Measurements from ENCODE around the gene ZSWIM1.
A peak's percentile ranks its signal among the peaks of the same experiment; 100 is the strongest.
"Not testable (repeated sequence)": the region's sequence is repeated elsewhere in the genome, so short reads cannot be mapped to it uniquely, and the experiment has no call there.

Gene ZSWIM1

GRCh38 chr20:45857114-45857881, 23.7 kb upstream of the ZSWIM1 start, which contains the start of the genes ACOT8 and ZSWIM3:
ACOT8 (minus strand) TSS chr20:45857392; CDS start chr20:45857315, 77 bp downstream.
ZSWIM3 (plus strand) TSS chr20:45857614; CDS start chr20:45857826, 212 bp downstream.
- DNase-seq, result peak; percentile 100

GRCh38 chr20:45857882-45858216, 23.2 kb upstream of the ZSWIM1 start:
- no peak for DNase-seq

GRCh38 chr20:45859916-45860315, 21.1 kb upstream of the ZSWIM1 start:
- no peak for DNase-seq

GRCh38 chr20:45860560-45861220, 20.3 kb upstream of the ZSWIM1 start:
- DNase-seq, result no peak

DNA sequence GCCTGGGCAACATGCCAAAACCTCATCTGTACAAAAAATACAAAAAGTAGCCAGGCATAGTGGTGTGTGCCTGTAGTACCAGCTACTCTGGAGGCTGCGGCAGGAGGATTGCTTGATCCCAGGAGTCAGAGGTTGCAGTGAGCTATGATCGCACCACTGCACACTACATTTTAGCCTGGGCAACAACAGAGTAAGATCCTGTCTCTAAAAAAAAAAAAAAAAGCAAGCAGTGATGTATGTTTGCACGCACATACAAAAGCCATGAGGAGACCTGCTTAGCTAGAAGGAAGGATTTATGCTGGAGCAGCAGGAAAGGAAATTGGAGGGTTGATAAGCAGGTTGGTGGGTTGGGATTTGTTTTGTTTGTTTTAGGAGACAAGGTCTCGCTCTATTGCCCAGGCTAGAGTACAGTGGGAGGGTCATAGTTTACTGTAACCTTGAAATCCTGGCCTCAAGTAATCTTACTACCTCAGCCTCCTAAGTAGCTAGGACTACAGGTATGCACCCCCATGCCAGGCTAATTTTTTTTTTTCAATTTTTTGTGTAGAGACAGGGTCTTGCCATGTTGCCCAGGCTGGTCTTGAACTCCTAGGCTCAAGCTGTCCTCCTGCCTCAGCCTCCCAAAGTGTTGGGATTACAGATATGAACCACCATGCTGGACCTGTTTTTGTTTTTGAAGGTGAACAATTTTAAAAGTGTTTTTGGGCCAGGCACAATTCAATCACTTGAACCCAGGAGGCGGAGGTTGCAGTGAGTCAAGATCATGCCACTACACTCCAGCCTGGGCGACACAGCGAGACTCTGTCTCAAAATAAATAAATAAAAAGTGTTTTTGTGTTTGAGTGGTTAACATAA, 19.6 kb upstream of the ZSWIM1 start:
- DNase-seq, result peak; percentile 70

DNA sequence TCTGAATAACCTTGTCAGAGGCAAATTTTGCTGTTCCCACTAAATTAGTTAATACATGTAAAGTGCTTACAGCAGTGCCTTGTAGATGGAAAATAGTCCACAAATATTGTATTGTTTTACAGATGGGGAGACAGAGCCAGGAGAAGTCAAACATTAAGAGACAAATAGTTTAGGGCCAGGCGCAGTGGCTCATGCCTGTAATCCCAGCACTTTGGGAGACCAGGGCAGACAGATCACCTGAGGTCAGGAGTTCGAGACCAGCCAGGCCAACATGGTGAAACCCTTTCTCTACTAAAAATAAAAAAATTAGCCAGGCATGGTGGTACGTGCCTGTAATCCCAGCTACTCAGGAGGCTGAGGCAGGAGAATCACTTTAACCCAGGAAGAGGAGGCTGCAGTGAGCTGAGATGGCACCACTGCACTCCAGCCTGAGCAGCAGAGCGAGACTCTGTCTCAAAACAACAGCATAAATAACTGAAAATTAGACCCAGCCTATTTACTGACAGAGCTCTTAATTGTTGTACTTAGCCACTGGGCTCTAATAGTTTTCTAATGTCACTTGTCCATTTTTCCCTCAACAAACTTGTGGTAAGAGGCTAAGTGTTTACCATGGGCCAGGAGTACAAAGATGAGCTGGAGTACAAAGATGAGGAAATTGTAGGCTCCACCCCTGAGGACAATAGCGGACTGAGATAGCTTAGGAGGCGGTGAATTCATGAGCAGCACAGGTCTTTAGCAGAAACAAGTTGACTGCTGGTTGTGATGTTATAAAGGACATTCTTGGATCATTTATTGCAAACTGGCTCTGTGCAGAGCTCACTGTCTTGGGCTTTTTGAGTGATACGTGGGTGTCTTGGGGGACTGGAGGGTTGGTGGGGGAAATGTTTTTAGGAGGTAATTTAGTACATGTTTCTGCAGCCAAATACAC, 17.2 kb upstream of the ZSWIM1 start:
- peak; percentile 33 for DNase-seq

GRCh38 chr20:45866454-45866853, 14.6 kb upstream of the ZSWIM1 start:
- no peak for DNase-seq

DNA sequence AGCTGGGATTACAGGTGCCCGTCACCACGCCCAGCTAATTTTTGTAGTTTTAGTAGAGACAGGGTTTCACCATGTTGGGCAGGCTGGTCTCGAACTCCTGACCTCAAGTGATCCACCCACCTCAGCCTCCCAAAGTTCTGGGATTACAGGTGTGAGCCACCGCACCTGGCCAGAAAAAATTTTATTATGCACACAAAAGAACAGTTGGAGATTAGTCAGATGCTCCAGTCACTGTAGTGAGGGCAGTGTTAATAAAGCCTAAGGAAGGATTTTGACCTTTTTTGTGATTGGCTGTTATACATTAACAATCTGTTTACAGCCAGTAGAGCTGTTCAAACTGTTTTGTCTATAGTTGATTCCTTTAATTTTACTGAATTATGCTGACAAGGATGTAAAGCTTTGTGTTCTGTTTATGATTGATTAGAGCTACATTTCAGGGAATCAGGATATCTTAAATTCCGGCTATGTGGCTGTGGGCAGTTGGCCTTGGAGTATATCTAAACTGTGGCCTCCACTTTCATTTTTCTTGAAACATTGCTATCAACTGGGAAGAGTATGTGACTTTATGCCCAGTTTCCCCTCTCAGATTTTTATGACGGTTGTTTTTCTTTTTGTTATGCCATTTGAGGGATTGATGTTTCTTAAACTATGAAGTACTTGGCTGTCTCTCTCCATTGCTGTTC, 13.8 kb upstream of the ZSWIM1 start:
- no peak for DNase-seq

- DNase-seq, result no peak
Measured at GRCh38 chr20:45867819-45868176, 13.2 kb upstream of the ZSWIM1 start.

DNA sequence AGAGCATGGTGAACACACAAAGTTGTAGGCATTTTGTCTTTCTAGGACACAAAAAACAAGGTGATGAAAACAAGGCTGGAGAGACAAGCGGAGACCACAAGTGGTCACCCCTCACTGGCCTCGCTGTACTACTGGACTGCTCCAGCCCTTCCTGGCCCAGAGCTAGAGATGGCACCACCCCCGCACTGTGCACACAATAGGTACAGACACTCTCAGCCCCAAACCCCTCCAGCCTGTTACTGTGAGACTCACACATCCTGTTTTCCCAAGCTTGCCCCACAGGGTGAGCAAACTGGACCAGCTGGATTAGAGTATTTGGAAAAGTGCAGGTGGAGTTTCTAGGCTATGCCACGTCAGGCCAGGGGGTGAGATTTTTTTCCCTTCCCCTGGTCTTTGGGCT, 8.4 kb upstream of the ZSWIM1 start:
- DNase-seq, result no peak

- DNase-seq, result peak; percentile 30
Measured at GRCh38 chr20:45873409-45874103, 7.5 kb upstream of the ZSWIM1 start.

- DNase-seq, result not testable (repeated sequence)
Measured at GRCh38 chr20:45874104-45874481, 6.9 kb upstream of the ZSWIM1 start.

DNA sequence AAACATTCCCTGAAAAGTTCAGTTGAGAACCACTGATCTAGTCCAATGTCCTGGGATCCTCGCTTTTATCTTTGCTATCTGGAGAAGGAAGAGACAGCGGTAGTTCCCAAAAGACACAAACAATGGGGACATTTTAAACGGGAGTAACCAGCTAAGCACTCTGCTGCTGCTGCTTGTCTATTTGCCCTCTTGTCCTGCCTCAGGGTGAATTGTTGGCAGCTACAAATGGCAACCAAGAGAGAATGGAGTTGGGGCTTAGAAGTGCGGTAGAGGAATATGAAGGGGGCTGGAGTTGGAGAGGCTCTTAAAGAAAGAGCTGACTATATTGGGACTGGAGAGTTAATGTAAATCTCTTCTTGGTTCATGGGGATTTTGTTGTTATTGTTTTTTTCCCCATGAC, 6.5 kb upstream of the ZSWIM1 start:
- DNase-seq, result no peak

GRCh38 chr20:45878076-45878761, 2.8 kb upstream of the ZSWIM1 start:
- peak; percentile 49 for DNase-seq

DNA sequence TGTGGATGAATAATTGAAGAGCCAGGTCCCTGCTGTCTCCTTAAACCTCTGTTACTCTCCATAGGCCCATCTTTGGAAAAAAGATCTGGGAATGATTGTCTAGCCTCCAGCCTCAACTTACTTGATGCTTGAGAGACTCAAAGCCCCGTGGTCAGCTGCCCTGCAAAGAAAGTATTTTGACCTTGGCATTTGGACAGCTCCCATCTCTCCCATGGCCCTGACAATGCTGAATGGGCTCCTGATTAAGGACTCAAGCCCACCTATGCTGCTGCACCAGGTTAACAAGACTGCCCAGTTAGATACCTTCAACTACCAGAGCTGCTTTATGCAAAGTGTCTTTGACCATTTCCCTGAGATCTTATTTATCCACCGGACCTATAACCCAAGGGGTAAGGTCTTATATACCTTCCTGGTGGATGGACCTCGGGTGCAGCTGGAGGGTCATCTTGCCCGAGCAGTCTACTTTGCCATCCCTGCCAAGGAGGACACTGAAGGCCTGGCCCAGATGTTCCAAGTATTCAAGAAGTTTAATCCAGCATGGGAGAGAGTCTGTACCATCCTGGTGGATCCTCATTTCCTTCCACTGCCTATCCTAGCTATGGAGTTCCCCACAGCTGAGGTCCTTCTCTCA, 1.6 kb downstream of the ZSWIM1 start:
- no peak for DNase-seq

- no peak for DNase-seq
Measured at GRCh38 chr20:45883100-45883469, 2.1 kb downstream of the ZSWIM1 start.

GRCh38 chr20:45886590-45887345, 5.7 kb downstream of the ZSWIM1 start:
- DNase-seq, result no peak

DNA sequence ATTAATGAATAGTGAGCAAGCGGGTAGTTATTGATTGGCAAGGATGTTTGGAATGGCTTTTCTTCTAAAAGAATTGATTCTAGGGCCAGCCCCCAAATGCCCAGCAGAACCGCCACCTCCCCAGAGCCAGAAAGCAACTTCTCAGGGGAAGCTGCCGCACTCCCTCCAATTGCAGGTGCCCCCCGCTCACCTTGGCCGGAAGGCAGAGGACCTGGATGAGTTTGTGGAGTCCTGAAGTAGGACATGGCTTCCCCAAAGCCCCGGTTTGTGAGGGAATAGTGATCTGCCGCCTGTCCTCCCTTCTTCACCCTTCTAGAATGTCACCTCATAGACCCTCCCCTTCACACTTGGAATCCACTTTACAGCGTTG, 6.3 kb downstream of the ZSWIM1 start, which contains the start of gene SPATA25:
SPATA25 (minus strand) TSS at position 277 of the 370 bp plus-strand sequence; CDS start at position 245, 32 bp downstream.
- DNase-seq, result no peak

- no peak for DNase-seq
Measured at GRCh38 chr20:45888681-45889080, 7.7 kb downstream of the ZSWIM1 start.

Measured in hematopoietic multipotent progenitor cell treated with erythropoietin and hydrocortisone succinate and interleukin-3 and kit ligand, for 4 days (in vitro differentiated cells).